HG03175 (cell line): ENCODE data around the gene ITGAX.
"Not testable (repeated sequence)": the region's sequence is repeated elsewhere in the genome, so short reads cannot be mapped to it uniquely, and the experiment has no call there.

Experiments
- ATAC-seq: cut with Tn5 transposase; IDR thresholded peaks from one replicate; pipeline ENCODE4 v1.9.1; 2021; ENCODE audit warnings: mild to moderate bottlenecking, moderate library complexity; ENCODE audit not compliant: unreplicated experiment

Gene ITGAX

GRCh38 chr16:31354394-31355291 is at the start of gene ITGAX:
Gene ITGAX (plus strand): TSS chr16:31355176. CDS start chr16:31355255, 79 bp downstream.
- ATAC-seq: peak; percentile 57

- no peak for ATAC-seq
Observed at GRCh38 chr16:31305219-31305618, 49.8 kb upstream of the ITGAX start.

GRCh38 chr16:31308381-31308780 is 46.6 kb upstream of the ITGAX start:
- ATAC-seq: not testable (repeated sequence)

GRCh38 chr16:31322500-31322899 is 32.5 kb upstream of the ITGAX start:
- ATAC-seq: no peak

GRCh38 chr16:31323959-31324629 is 30.9 kb upstream of the ITGAX start:
- ATAC-seq: no peak

GRCh38 chr16:31325171-31325570 is 29.8 kb upstream of the ITGAX start:
- ATAC-seq: no peak

- no peak for ATAC-seq
Observed at GRCh38 chr16:31327646-31328225, 27.2 kb upstream of the ITGAX start.

- no peak for ATAC-seq
Observed at GRCh38 chr16:31328322-31329052, 26.5 kb upstream of the ITGAX start.

GRCh38 chr16:31329671-31330552 is 25.1 kb upstream of the ITGAX start:
- ATAC-seq: no peak

- no peak for ATAC-seq
Observed at GRCh38 chr16:31330553-31330890, 24.5 kb upstream of the ITGAX start.

GRCh38 chr16:31331141-31331764 is 23.7 kb upstream of the ITGAX start:
- no peak for ATAC-seq

- ATAC-seq: no peak
Observed at GRCh38 chr16:31331807-31332301, 23.1 kb upstream of the ITGAX start.

- ATAC-seq: no peak
Observed at GRCh38 chr16:31332544-31332943, 22.4 kb upstream of the ITGAX start.

GRCh38 chr16:31333686-31334649 is 21.0 kb upstream of the ITGAX start:
- no peak for ATAC-seq

GRCh38 chr16:31334934-31335333 is 20.0 kb upstream of the ITGAX start:
- ATAC-seq: no peak

GRCh38 chr16:31335431-31335830 is 19.5 kb upstream of the ITGAX start:
- no peak for ATAC-seq

GRCh38 chr16:31338166-31338685 is 16.8 kb upstream of the ITGAX start:
- not testable (repeated sequence) for ATAC-seq

- peak; percentile 94 for ATAC-seq
Observed at GRCh38 chr16:31344712-31345111, 10.3 kb upstream of the ITGAX start.
